ENCODE measurements around the gene GLYATL3.

Gene GLYATL3

GRCh38 chr6:49513153-49513989, 13.6 kb downstream of the GLYATL3 start:
- no peak overlapping the region for H3K4me3 ChIP-seq (ENCODE audit: low read depth, low read length)
- in situ Hi-C loops (cut with HindIII; ENCODE audit: low sequenced_read_pairs), result no loop called here
- no peak for DNase-seq (ENCODE audit: low read depth)
- TF ChIP-seq CTCF (IDR thresholded peaks at IDR 0.05; ENCODE audit: low read depth, low read length, missing control alignments), result no peak

GRCh38 chr6:49514571-49515484, 15.1 kb downstream of the GLYATL3 start:
- no peak overlapping the region for H3K4me3 ChIP-seq (ENCODE audit: low read depth, low read length)
- in situ Hi-C loops (cut with HindIII; ENCODE audit: low sequenced_read_pairs), result no loop called here
- no peak for DNase-seq (ENCODE audit: low read depth)
- TF ChIP-seq CTCF (IDR thresholded peaks at IDR 0.05; ENCODE audit: low read depth, low read length, missing control alignments), result no peak

GRCh38 chr6:49515485-49516146, 15.9 kb downstream of the GLYATL3 start:
- TF ChIP-seq CTCF (IDR thresholded peaks at IDR 0.05; ENCODE audit: low read depth, low read length, missing control alignments), result no peak
- no peak for DNase-seq (ENCODE audit: low read depth)
- no peak overlapping the region for H3K4me3 ChIP-seq (ENCODE audit: low read depth, low read length)
- in situ Hi-C loops (cut with HindIII; ENCODE audit: low sequenced_read_pairs), result no loop called here

GRCh38 chr6:49516147-49516505, 16.4 kb downstream of the GLYATL3 start:
- DNase-seq (ENCODE audit: low read depth), result no peak
- in situ Hi-C loops (cut with HindIII; ENCODE audit: low sequenced_read_pairs), result no loop called here
- TF ChIP-seq CTCF (IDR thresholded peaks at IDR 0.05; ENCODE audit: low read depth, low read length, missing control alignments), result no peak
- H3K4me3 ChIP-seq (ENCODE audit: low read depth, low read length), result no peak overlapping the region

- DNase-seq (ENCODE audit: low read depth), result no peak
- no peak for TF ChIP-seq CTCF (IDR thresholded peaks at IDR 0.05; ENCODE audit: low read depth, low read length, missing control alignments)
- in situ Hi-C loops (cut with HindIII; ENCODE audit: low sequenced_read_pairs), result no loop called here
- no peak overlapping the region for H3K4me3 ChIP-seq (ENCODE audit: low read depth, low read length)
These were observed 18.2 kb downstream of the GLYATL3 start for GRCh38 chr6:49517919-49518318.

GRCh38 chr6:49519660-49520059, 19.9 kb downstream of the GLYATL3 start:
- in situ Hi-C loops (cut with HindIII; ENCODE audit: low sequenced_read_pairs), result no loop called here
- no peak for DNase-seq (ENCODE audit: low read depth)

More at GRCh38 chr6:49519660-49520059, 19.9 kb downstream of the GLYATL3 start:
- no peak overlapping the region for H3K4me3 ChIP-seq (ENCODE audit: low read depth, low read length)
- TF ChIP-seq CTCF (IDR thresholded peaks at IDR 0.05; ENCODE audit: low read depth, low read length, missing control alignments), result no peak

All from astrocyte of the cerebellum (primary cell).